NCI-H510A treated with DMSO at 0.1 percent for 48 hours (cell line): ENCODE measurements around the gene PIGU.

Experiments
- DNase-seq: peaks from one replicate; lab custom pipeline; 2025; lab: John Stamatoyannopoulos, UW

PIGU gene

DNA sequence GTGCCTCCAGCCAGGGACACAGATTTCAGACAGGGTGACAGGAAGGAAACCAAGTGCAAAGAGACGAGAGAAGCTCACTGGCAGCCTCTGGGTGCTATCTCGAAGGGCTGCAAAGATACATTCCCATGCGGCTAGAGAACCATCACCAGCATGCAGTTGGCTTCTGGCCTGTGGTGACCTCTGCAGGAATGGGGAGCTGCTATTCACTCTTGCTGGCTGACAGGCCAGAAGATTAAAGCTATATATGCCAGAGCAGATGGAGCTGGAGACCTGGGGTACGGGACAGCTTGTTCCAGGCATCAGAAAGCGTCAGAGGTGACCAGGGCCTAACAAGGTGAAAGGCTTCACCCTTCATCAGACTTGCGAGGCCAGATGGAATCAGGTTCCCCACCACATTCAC, 98.4 kb downstream of the PIGU start:
- no peak for DNase-seq

- DNase-seq, result no peak
Observed at GRCh38 chr20:34578025-34578424, 98.9 kb downstream of the PIGU start.

- no peak for DNase-seq
Observed at GRCh38 chr20:34577061-34577460, 99.8 kb downstream of the PIGU start.

DNA sequence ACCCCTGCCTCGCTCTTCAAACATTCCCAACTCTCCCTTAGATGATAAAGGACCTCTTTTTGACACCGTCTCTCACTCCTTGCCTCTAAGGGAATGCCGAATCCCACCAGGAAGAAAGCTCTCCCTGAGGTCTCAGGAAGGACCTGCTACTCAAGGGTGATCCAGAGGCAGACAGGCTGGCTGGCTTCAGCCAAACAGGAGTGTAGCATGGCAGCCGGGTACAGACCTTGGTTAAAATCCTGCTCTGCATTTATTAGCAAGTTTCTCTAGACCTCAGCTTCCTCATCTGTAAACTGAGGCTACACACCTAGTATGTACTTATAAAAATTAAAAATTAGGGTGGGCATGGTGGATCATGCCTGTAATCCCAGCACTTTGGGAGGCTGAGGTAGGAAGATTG, 101.1 kb downstream of the PIGU start:
- no peak for DNase-seq

DNA sequence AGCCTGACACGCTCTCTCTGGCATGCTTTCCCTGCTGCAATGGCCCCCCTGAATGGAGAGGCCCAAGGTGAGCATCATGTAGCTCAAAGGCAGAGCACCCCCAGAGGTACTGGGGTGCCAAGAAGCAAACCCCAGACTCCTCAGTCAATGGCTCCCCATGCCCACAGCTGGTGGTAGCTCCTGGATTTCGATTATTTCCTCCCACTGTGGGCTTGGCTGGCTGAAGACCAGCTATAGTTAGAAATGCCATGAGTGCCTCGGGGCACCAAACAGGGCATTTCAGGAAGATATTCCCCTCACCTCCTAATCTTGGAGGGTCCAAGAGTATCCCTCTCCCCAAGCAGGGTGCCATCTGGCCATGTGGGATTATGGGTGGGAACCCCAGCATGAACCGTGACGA, 101.6 kb downstream of the PIGU start:
- DNase-seq, result no peak

DNA sequence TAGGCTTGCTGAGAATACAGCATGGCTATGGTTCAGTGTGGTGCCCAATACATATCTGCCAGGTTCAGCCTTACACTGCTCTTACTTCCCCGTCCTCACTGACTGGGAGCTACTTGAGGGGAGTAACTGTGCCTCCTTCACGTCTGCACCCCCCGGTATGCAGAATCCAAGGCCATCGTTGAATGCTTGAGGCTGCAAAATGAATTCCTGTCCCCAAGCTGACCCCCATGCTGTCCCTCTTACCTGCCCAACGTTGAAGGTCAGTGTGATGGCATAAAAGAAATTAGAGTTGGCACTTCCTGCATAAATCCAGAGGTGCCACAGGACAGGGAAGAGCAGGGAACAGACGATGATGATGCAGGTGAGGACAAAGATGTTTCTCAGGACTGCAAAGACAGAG, 102.0 kb downstream of the PIGU start:
- no peak for DNase-seq

- no peak for DNase-seq
Observed at GRCh38 chr20:34574426-34574825, 102.5 kb downstream of the PIGU start.

DNA sequence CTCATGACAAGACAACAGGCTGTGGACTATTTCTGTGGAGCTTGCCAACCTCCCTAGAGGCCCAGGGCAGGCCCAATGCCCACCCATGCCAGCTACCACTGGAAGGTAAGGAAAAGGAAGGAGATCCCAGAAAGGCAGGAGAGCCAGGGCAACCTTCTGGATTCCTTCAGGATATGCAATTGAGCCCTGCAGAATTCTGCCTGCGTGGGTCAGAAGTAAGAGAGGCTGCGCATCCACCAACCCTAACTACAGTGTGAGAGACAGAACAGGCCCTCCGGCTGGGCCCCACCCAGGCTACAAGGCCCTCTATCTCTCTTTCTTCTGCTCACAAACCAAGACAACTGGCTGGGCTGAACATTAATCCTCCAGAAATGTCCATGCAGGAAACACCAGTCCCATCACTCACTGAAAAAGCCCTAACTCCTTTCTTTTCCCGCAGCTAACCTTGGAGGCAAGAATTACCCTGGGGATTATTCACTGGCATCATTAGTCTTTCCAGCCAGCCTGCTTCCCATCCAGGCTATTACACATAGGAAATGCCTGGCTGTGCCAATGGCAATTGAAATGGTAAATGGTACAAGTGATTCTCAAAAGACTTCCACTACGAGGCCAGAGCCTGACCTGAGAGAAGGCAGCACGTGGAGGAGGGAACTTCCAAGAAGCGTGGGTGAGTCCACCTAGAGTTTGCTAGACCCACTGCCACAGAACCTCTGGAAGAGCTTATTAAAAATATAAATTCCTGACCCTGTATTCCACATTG, 103.2 kb downstream of the PIGU start:
- DNase-seq, result no peak

GRCh38 chr20:34571753-34572152, 105.1 kb downstream of the PIGU start:
- DNase-seq, result no peak

DNA sequence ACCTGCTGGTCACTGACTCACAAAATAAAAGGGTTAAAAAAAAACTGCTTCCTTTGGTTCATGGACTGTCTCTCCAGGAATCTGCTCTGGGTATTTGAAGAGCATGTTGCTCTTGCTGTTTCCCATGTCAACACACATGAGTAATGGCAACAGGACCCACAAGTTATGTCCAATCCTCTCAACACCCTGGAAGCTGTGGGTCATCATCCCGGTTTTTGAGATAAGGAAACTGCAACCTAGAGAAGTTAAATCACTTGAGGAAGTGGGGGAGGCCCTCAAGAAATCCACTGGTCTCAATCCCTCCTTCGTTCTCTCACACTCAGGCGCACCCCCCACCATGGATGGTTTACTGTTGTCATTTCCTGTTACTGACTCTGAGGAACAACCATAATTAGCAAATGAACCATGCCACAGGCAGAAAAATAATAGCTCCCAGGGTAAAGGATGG, 106.0 kb downstream of the PIGU start:
- DNase-seq, result no peak

DNA sequence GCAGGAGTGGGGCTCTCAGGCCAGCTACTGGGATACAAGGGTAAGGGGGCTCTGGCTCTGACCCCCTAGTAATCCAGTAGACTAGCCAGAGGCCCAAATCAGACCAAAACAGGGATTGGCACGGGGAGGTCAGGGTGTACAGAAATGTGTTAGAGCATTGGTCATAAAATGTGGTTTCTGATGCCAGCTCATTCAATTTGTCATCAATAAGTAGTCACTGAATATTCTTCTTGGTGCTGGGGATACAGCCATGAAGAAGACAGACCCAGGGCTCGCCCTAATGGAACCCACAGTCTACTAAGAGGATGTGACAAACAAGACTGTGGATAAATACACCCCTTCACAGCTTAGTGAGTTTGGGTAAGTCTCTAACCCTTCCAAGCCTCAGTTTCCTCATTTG, 107.3 kb downstream of the PIGU start:
- DNase-seq, result no peak

DNA sequence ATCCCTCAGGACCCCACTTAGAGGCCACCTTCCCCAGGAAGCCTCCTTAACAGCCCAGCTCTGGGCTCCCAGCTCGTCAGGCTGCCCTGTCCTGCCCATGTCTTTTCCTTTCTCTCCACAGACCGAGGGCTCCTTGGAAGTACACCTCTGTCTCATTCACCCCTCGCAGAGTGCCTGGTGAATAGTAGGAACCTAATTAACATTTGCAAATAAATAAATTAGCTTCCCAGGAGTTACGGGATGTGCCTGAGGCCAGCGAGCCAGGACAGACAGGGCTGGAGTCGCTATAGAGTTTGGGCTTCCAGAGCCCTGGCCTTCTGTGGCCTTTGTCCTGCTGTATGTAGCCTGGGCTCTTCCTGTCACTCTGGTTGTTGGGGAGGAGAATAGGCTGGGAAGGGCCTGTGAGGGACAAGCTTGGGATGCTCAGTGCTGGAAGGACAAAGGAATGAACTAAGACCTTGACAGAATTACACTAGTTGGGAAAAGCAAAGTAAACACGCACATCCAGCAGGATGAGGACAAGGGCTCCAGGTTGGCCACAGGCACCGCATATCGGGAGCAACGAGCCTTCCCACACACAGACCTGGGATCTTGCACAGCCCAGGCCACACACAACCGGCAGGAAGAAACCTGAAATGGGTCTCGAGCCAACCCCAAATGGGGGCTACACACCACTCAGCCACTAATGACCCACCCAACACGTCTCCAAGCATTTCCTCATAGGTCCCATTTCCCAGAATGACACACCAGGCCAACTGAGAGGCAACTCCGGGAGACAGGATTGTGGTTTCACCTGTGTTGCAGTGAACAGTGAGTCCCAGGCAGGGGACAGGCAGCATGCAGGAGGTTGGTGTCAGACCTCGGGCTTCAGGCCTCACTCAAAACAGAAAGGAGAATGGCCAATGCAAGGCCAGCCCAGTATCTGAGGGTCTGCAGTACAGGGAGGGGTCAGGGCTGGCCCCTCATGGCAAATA, 108.7 kb downstream of the PIGU start:
- DNase-seq, result no peak

GRCh38 chr20:34566978-34567891, 109.7 kb downstream of the PIGU start:
- DNase-seq, result no peak

DNA sequence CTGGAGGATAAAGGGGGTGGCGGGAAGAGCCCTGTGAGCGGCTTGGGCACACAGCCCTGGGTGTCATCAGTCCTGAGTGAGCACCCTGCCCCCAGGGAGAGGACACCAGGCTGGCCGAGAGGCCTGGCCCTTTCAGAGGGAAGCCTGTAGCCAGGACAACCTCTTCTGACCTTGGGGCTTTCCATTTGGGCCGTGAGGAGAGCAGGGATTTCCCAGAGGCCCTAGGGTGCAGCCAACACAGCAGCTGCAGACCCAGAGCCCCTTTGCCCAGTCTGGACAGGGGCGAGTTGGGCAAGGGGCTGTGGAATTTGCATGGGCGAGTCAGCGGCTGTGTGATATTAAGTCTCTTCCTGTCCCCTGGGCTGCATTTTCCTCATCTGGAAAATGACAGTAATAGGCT, 112.1 kb downstream of the PIGU start:
- DNase-seq, result no peak

DNA sequence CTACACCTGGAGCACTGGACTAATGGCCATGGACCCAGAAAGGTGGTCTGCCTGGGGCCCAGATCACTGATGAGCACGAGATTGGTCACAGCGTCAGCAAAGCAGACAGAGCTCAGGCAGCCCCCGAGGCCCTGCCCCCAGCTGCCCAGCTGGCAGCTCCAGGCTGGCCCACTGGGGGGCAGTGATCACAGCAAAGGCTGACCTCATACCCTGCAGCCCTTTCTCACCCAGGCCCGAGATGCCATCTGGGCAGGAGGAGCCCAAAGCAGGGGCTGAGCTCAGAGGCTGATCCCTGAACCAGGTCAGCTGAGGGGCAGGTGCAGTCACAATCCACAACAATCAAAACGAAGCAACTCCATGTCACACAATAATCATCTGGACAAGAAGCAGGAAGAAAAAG, 114.3 kb downstream of the PIGU start:
- peak; percentile 33 for DNase-seq

DNA sequence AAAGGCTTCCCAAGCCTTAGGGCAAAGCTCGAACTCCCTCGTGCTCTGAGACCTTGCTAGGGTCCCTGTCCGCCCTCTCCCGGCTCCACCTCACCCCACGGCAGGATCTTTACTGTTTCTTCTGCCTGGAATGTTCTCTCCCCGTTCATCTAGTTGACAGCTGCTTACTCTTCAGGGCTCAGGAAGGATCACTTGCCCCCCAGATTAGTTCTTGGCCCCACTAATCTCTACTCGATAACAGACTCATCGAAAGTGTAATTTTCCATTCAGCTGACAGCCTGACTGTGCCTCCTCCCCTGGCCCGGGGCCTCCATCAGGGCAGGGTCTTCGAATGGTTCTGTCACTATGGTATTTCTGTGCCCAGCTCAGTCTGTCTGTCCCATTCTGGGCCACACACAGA, 115.2 kb downstream of the PIGU start:
- no peak for DNase-seq

DNA sequence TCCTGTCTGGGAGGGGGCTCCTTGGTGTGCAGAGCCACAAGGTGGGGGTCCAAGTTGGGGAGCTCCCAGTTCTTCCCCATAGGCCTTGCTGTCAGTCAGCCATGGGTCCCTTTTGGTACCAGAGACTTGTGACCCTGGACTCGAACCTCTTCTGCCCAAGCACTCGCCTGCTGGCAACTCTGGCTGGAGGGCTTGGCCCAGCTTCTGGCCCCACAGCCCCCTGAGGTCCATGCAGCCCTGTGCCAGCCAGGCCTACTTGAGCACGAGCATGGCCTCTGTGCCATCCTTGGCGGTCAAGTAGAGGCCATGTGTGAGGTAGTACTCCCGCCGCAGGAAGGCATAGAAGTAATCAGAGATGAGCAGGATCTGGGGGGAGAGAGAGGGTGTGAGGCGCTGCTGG, 116.3 kb downstream of the PIGU start:
- DNase-seq, result no peak

GRCh38 chr20:34560141-34560523, 116.8 kb downstream of the PIGU start:
- no peak for DNase-seq

DNA sequence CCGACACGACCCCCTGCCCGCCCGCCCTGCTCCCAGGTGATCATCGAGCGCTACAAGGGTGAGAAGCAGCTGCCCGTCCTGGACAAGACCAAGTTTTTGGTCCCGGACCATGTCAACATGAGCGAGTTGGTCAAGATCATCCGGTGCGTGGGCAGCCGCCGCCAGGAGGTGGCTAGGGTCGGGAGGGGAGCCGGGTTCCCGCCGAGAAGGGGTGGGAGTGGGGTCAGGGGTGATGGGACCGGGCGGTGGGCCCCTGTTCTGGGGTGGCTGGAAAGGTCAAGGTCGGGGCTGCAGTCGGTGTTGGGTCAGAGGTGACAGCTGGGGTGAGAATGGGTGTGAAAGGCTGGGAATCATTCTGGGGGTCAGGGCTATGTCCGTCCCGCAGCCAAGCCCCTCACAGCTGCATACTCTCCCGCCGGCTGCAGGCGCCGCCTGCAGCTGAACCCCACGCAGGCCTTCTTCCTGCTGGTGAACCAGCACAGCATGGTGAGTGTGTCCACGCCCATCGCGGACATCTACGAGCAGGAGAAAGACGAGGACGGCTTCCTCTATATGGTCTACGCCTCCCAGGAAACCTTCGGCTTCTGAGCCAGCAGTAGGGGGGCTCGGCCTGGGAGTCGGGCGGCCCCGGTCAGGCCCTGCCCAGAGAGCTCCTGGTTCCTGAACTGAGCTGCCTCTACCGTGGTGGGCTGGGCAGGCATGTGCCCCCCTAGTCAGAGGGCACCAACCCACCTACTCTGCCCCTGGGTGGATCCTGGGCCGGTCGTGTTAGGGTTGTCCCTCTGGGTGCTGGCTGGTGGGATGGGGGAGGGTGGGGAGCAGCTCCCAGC, 117.4 kb downstream of the PIGU start:
- DNase-seq, result no peak

- no peak for DNase-seq
Observed at GRCh38 chr20:34558320-34559218, 118.3 kb downstream of the PIGU start, which contains the start of gene MAP1LC3A. Gene MAP1LC3A (plus strand): TSS chr20:34558718. CDS start chr20:34558869, 151 bp downstream.
